Measurements from ENCODE around the gene UNC80. TPM values are rescaled to one million over a fixed set of nuclear protein-coding genes. Genes with fewer than 3 reads are reported as not detected.
A peak's percentile ranks its signal among the peaks of the same experiment; 100 is the strongest.

Gene UNC80
- total RNA-seq, 1 experiment from 2014 or later = 0.17 TPM

- no peaks in the 10 kb centered on the region for H3K27me3 ChIP-seq (ENCODE audit: control insufficient read depth, insufficient read depth, low read length)
- H3K36me3 ChIP-seq (replicated peaks; ENCODE audit: control insufficient read depth, insufficient read depth, low read length) = no peaks in the 10 kb centered on the region
- no peak overlapping the region for H3K4me3 ChIP-seq (ENCODE audit: insufficient read depth, low read depth, low read length)
- no peak for DNase-seq
Measured at GRCh38 chr2:209943776-209944175, 172.1 kb downstream of the UNC80 start.

- no peaks in the 10 kb centered on the region for H3K27me3 ChIP-seq (ENCODE audit: control insufficient read depth, insufficient read depth, low read length)
- no peak for DNase-seq
- H3K36me3 ChIP-seq (replicated peaks; ENCODE audit: control insufficient read depth, insufficient read depth, low read length) = no peaks in the 10 kb centered on the region
- no peak overlapping the region for H3K4me3 ChIP-seq (ENCODE audit: insufficient read depth, low read depth, low read length)
Measured at GRCh38 chr2:209946539-209946938, 174.9 kb downstream of the UNC80 start.

- no peaks in the 10 kb centered on the region for H3K36me3 ChIP-seq (replicated peaks; ENCODE audit: control insufficient read depth, insufficient read depth, low read length)
- H3K4me3 ChIP-seq (ENCODE audit: insufficient read depth, low read depth, low read length) = no peak overlapping the region
- DNase-seq = no peak
- H3K27me3 ChIP-seq (ENCODE audit: control insufficient read depth, insufficient read depth, low read length) = peaks cover 14% of the 10 kb centered on the region
Measured at GRCh38 chr2:209956271-209956670, 184.6 kb downstream of the UNC80 start.

GRCh38 chr2:209958016-209958415 is 186.4 kb downstream of the UNC80 start:
- no peak overlapping the region for H3K4me3 ChIP-seq (ENCODE audit: insufficient read depth, low read depth, low read length)
- DNase-seq = no peak

GRCh38 chr2:209960045-209960444 is 188.4 kb downstream of the UNC80 start:
- Histone ChIP-seq H3K36me3 (replicated peaks; ENCODE audit: control insufficient read depth, insufficient read depth, low read length) (no peaks in the 10 kb centered on the region), H3K27me3 (ENCODE audit: control insufficient read depth, insufficient read depth, low read length) (peaks cover 17% of the 10 kb centered on the region), H3K4me3 (ENCODE audit: insufficient read depth, low read depth, low read length) (no peak overlapping the region)
- no peak for DNase-seq

More at GRCh38 chr2:209958016-209958415, 186.4 kb downstream of the UNC80 start:
- H3K36me3 ChIP-seq (replicated peaks; ENCODE audit: control insufficient read depth, insufficient read depth, low read length) = no peaks in the 10 kb centered on the region
- peaks cover 14% of the 10 kb centered on the region for H3K27me3 ChIP-seq (ENCODE audit: control insufficient read depth, insufficient read depth, low read length)

- Histone ChIP-seq H3K36me3 (replicated peaks; ENCODE audit: control insufficient read depth, insufficient read depth, low read length) (no peaks in the 10 kb centered on the region), H3K27me3 (ENCODE audit: control insufficient read depth, insufficient read depth, low read length) (peaks cover 17% of the 10 kb centered on the region), H3K4me3 (ENCODE audit: insufficient read depth, low read depth, low read length) (no peak overlapping the region)
- DNase-seq = peak; percentile 49
Measured at GRCh38 chr2:209960676-209961630, 189.3 kb downstream of the UNC80 start.

- Histone ChIP-seq H3K36me3 (replicated peaks; ENCODE audit: control insufficient read depth, insufficient read depth, low read length) (no peaks in the 10 kb centered on the region), H3K4me3 (ENCODE audit: insufficient read depth, low read depth, low read length) (no peak overlapping the region), H3K27me3 (ENCODE audit: control insufficient read depth, insufficient read depth, low read length) (peaks cover 3% of the 10 kb centered on the region)
- DNase-seq = no peak
Measured at GRCh38 chr2:209965723-209966122, 194.1 kb downstream of the UNC80 start.

- H3K4me3 ChIP-seq (ENCODE audit: insufficient read depth, low read depth, low read length) = no peak overlapping the region
- DNase-seq = no peak
- no peaks in the 10 kb centered on the region; the same call in 1 of the 2 replicates for H3K27me3 ChIP-seq (ENCODE audit: control insufficient read depth, insufficient read depth, low read length)
- H3K36me3 ChIP-seq (replicated peaks; ENCODE audit: control insufficient read depth, insufficient read depth, low read length) = no peaks in the 10 kb centered on the region
Measured at GRCh38 chr2:209969692-209970091, 198.1 kb downstream of the UNC80 start.

- no peak overlapping the region for H3K4me3 ChIP-seq (ENCODE audit: insufficient read depth, low read depth, low read length)
- no peak for DNase-seq
- no peaks in the 10 kb centered on the region; the same call in 1 of the 2 replicates for H3K27me3 ChIP-seq (ENCODE audit: control insufficient read depth, insufficient read depth, low read length)
- no peaks in the 10 kb centered on the region for H3K36me3 ChIP-seq (replicated peaks; ENCODE audit: control insufficient read depth, insufficient read depth, low read length)
Measured at GRCh38 chr2:209970271-209970670, 198.6 kb downstream of the UNC80 start.

GRCh38 chr2:209970711-209971110 is 199.1 kb downstream of the UNC80 start:
- Histone ChIP-seq H3K4me3 (ENCODE audit: insufficient read depth, low read depth, low read length) (no peak overlapping the region), H3K36me3 (replicated peaks; ENCODE audit: control insufficient read depth, insufficient read depth, low read length) (no peaks in the 10 kb centered on the region), H3K27me3 (ENCODE audit: control insufficient read depth, insufficient read depth, low read length) (no peaks in the 10 kb centered on the region; the same call in 1 of the 2 replicates)
- no peak for DNase-seq

- DNase-seq = no peak
- no peaks in the 10 kb centered on the region for H3K36me3 ChIP-seq (replicated peaks; ENCODE audit: control insufficient read depth, insufficient read depth, low read length)
- H3K27me3 ChIP-seq (ENCODE audit: control insufficient read depth, insufficient read depth, low read length) = no peaks in the 10 kb centered on the region; the same call in 1 of the 2 replicates
- no peak overlapping the region for H3K4me3 ChIP-seq (ENCODE audit: insufficient read depth, low read depth, low read length)
Measured at GRCh38 chr2:209973328-209973727, 201.7 kb downstream of the UNC80 start.

GRCh38 chr2:209974576-209974975 is 202.9 kb downstream of the UNC80 start:
- Histone ChIP-seq H3K27me3 (ENCODE audit: control insufficient read depth, insufficient read depth, low read length) (no peaks in the 10 kb centered on the region), H3K36me3 (replicated peaks; ENCODE audit: control insufficient read depth, insufficient read depth, low read length) (no peaks in the 10 kb centered on the region), H3K4me3 (ENCODE audit: insufficient read depth, low read depth, low read length) (no peak overlapping the region)
- no peak for DNase-seq

- H3K36me3 ChIP-seq (replicated peaks; ENCODE audit: control insufficient read depth, insufficient read depth, low read length) = no peaks in the 10 kb centered on the region
- H3K4me3 ChIP-seq (ENCODE audit: insufficient read depth, low read depth, low read length) = no peak overlapping the region
- no peak for DNase-seq
- H3K27me3 ChIP-seq (ENCODE audit: control insufficient read depth, insufficient read depth, low read length) = no peaks in the 10 kb centered on the region
Measured at GRCh38 chr2:209976698-209977385, 205.2 kb downstream of the UNC80 start.

GRCh38 chr2:209977386-209978239 is 206.0 kb downstream of the UNC80 start:
- peak; percentile 11 for DNase-seq
- no peaks in the 10 kb centered on the region for H3K27me3 ChIP-seq (ENCODE audit: control insufficient read depth, insufficient read depth, low read length)
- H3K36me3 ChIP-seq (replicated peaks; ENCODE audit: control insufficient read depth, insufficient read depth, low read length) = no peaks in the 10 kb centered on the region
- no peak overlapping the region for H3K4me3 ChIP-seq (ENCODE audit: insufficient read depth, low read depth, low read length)

Data from H7 (cell line).